IPS-15b (cell line): ENCODE data around the gene C5orf34.
"Not testable (repeated sequence)": the region's sequence is repeated elsewhere in the genome, so short reads cannot be mapped to it uniquely, and the experiment has no call there.

ENCODE experiments used
- H3K27me3 ChIP-seq: one replicate; pipeline ENCODE4 v1.6.1; 2013; ENCODE audit warnings: low read length; ENCODE audit not compliant: control insufficient read depth, insufficient read depth
- H3K36me3 ChIP-seq: one replicate; pipeline ENCODE4 v1.6.1; 2013; ENCODE audit warnings: low read length; ENCODE audit not compliant: control insufficient read depth, insufficient read depth
- H3K4me1 ChIP-seq: one replicate; pipeline ENCODE4 v1.6.1; 2013; ENCODE audit warnings: mild to moderate bottlenecking, low read length; ENCODE audit not compliant: control insufficient read depth, insufficient read depth
- H3K4me3 ChIP-seq: one replicate; pipeline ENCODE4 v1.5.1; 2013; ENCODE audit warnings: low read depth, low read length
- H3K9ac ChIP-seq: one replicate; pipeline ENCODE4 v1.6.1; 2013; ENCODE audit warnings: low read depth, mild to moderate bottlenecking, low read length
- H3K9me3 ChIP-seq: one replicate; pipeline ENCODE4 v1.6.1; 2013; ENCODE audit warnings: mild to moderate bottlenecking, low read length; ENCODE audit not compliant: control insufficient read depth, insufficient read depth

C5orf34 gene

DNA sequence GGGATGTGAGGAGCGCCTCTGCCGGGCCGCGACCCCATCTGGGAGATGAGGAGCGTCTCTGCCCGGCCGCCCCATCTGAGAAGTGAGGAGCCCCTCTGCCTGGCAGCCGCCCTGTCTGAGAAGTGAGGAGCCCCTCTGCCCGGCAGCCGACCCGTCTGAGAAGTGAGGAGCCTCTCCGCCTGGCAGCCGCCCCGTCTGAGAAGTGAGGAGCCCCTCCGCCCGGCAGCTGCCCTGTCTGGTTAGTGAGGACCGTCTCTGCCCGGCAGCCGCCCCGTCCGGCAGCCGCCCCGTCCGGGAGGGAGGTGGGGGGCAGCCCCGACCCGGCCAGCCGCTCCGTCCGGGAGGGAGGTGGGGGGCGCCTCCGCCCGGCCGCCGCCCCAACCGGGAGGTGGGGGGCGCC, 3.9 kb downstream of the C5orf34 start:
- H3K27me3 ChIP-seq, H3K4me3 ChIP-seq, H3K36me3 ChIP-seq, H3K4me1 ChIP-seq, H3K9ac ChIP-seq, H3K9me3 ChIP-seq: not testable (repeated sequence)

DNA sequence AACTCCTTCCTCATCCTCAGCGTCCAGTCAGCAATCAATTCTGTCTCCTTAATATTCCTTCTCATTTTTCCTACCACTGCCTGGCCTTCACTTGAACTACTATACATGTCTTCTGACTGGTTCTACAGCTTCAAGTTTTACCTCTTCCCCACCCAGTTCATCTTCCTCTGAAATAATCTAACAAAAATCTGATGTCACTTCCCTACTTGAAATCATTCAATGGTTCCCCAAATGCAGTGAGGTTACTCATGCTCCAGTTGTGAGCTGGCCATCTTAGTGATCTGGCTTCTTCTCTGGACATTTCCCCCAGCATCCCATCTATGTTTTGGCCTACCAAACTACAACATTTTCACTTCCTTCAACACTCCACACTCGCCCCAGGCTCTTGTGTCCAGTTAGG, 16.4 kb downstream of the C5orf34 start:
- no peaks in the 10 kb centered on the region for H3K27me3 ChIP-seq
- no peaks in the 10 kb centered on the region for H3K9me3 ChIP-seq
- no peaks in the 10 kb centered on the region for H3K36me3 ChIP-seq
- no peak overlapping the region for H3K9ac ChIP-seq
- no peaks in the 10 kb centered on the region for H3K4me1 ChIP-seq
- H3K4me3 ChIP-seq, result no peak overlapping the region

GRCh38 chr5:43497311-43498104, 17.4 kb downstream of the C5orf34 start:
- H3K27me3 ChIP-seq, result no peaks in the 10 kb centered on the region
- no peaks in the 10 kb centered on the region for H3K36me3 ChIP-seq
- H3K4me3 ChIP-seq, result no peak overlapping the region
- H3K9me3 ChIP-seq, result no peaks in the 10 kb centered on the region
- H3K4me1 ChIP-seq, result no peaks in the 10 kb centered on the region
- no peak overlapping the region for H3K9ac ChIP-seq

DNA sequence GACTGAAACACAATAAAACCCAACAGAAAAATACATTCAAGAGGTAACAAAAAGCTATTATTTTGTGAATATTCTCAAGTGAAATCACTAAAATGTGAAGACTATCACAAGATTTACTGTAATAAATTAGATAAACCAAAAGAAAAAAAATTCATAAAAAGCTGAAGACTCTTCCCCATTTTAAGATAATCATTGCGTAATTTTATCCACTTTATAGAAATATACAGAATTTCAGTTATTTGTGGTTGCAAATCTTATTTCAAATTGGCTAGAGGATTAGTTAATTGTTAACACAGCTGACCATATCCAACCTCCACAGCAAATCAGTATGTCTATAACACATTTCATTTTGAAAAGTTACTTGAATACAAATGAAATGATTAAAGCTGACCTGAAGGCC, 23.6 kb downstream of the C5orf34 start:
- Histone ChIP-seq H3K4me3 (no peak overlapping the region), H3K9me3 (no peaks in the 10 kb centered on the region), H3K36me3 (no peaks in the 10 kb centered on the region), H3K9ac (no peak overlapping the region), H3K4me1 (no peaks in the 10 kb centered on the region), H3K27me3 (no peaks in the 10 kb centered on the region)

DNA sequence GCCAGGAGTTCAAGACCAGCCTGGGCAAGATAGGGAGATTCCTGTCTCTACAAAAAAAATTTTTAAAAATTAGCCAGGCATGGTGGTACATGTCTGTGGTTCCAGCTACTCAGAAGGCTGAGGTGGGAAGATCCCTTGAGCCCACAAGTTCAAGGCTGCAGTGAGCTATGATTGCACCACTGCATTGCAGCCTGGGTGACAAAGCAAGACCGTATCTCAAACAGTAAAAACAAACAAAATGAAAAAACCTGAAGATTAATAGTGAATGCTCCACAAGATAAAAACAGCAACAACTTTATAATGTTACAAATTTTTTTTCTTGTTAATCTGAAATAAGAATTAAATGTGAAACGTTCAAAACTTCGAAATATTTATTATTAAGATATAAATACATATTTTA, 28.6 kb downstream of the C5orf34 start:
- Histone ChIP-seq H3K27me3 (no peaks in the 10 kb centered on the region), H3K9me3 (no peaks in the 10 kb centered on the region), H3K9ac (no peak overlapping the region), H3K36me3 (no peaks in the 10 kb centered on the region), H3K4me3 (no peak overlapping the region), H3K4me1 (no peaks in the 10 kb centered on the region)

- H3K4me3 ChIP-seq, result no peak overlapping the region
- no peaks in the 10 kb centered on the region for H3K27me3 ChIP-seq
- H3K36me3 ChIP-seq, result no peaks in the 10 kb centered on the region
- H3K9me3 ChIP-seq, result no peaks in the 10 kb centered on the region
- H3K9ac ChIP-seq, result no peak overlapping the region
- H3K4me1 ChIP-seq, result no peaks in the 10 kb centered on the region
Measured at GRCh38 chr5:43485406-43485805, 29.5 kb downstream of the C5orf34 start.

GRCh38 chr5:43484106-43484849, 30.7 kb downstream of the C5orf34 start:
- Histone ChIP-seq H3K4me1 (no peaks in the 10 kb centered on the region), H3K9me3 (no peaks in the 10 kb centered on the region), H3K27me3 (no peaks in the 10 kb centered on the region), H3K36me3 (no peaks in the 10 kb centered on the region), H3K9ac (peak overlapping the region; percentile 92), H3K4me3 (peak overlapping the region; percentile 83)

DNA sequence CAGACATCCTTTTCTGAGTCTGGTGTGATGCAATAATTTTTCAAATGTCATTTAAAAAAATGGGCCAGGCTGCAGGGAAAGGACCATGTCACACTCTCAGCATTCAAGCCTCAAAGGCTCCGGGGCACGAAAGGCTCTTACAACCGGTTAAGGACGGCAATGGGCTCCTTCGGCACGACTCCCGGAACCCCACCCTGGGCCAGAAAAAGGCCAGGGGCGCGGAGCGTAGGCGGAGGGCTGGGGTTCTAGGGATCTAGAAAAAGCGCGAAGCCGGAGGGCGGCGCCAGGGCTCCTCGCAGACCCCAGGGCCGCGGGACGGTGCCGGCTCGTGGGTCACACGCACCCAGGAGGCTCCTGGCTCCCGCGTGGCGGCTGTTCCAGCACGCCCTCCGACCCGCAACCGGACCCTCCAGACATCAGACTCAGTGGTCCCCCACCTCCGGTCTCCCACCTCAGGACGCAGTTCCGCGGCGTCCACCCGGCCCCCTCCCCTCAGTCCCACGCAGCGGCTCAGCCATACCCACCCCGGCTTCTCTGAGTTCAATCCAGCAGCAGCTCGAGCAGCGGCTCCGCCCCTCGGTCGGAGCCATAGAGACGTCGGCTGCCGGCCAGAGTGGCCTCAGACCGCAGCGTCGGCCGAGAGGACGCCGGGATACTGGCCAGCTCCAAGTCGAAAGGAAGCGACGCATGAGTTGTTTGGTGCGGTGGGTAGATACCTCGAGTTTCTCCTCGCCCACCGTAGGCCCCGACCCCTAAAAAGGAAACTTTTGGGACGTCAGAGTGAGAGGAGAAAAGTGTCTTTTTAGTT, 31.4 kb downstream of the C5orf34 start, which contains the start of gene TMEM267:
Gene TMEM267 (minus strand): TSS at position 568 of the 808 bp plus-strand sequence. CDS start 29,896 bp downstream, outside the sequence.
- Histone ChIP-seq H3K27me3 (no peaks in the 10 kb centered on the region), H3K9me3 (no peaks in the 10 kb centered on the region), H3K36me3 (no peaks in the 10 kb centered on the region), H3K4me1 (no peaks in the 10 kb centered on the region), H3K4me3 (peak within 1 kb of the TSS; percentile 83), H3K9ac (peak within 1 kb of the TSS; percentile 92)

DNA sequence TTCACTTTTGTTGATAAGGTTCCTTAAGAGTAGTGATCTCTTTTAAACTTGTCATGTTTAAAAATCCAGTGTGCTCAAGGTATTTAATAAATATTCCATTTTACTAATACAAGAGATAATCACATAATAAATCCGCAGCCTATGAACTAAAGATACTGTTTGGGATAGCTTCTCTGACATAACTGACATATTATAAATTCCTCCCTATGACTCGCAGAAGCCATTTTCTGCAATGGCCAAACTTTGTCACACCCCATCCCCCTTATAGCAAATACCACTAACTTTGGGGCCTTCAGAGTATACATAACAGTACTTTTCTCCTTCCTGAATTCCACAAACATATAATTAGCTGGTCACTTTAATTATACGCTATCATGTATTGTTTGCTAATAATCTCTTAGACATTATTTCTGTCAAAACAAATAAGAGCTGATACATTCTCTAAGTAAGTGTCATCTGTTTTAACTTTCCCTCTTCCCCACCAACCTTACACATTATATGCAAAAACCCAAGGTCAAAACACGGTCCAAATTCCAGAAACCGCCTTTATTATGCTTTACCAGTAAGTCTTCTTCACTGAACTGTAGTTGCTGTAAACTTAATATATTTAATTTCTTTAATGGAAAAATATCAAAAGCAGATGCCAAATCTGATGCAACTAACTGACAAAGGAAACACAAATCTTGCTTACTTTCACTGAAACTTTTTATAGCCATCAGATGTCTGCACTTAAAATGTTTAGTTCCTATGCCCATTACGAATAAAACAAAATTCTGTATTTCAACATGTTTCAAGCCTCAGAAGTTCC, 32.3 kb downstream of the C5orf34 start:
- no peak overlapping the region for H3K9ac ChIP-seq
- no peaks in the 10 kb centered on the region for H3K4me1 ChIP-seq
- peak overlapping the region; percentile 83 for H3K4me3 ChIP-seq
- no peaks in the 10 kb centered on the region for H3K9me3 ChIP-seq
- H3K27me3 ChIP-seq, result no peaks in the 10 kb centered on the region
- no peaks in the 10 kb centered on the region for H3K36me3 ChIP-seq

- H3K36me3 ChIP-seq, result no peaks in the 10 kb centered on the region
- no peaks in the 10 kb centered on the region for H3K4me1 ChIP-seq
- H3K9ac ChIP-seq, result no peak overlapping the region
- H3K27me3 ChIP-seq, result no peaks in the 10 kb centered on the region
- no peak overlapping the region for H3K4me3 ChIP-seq
- no peaks in the 10 kb centered on the region for H3K9me3 ChIP-seq
Measured at GRCh38 chr5:43469671-43470391, 45.1 kb downstream of the C5orf34 start.
